Gastroesophageal sphincter (tissue), 3 donors: ENCODE results near the gene TMEM134.
"Not testable (repeated sequence)": the region's sequence is repeated elsewhere in the genome, so short reads cannot be mapped to it uniquely, and the experiment has no call there.

Experiments used
- EP300 ChIP-seq: sonication (generic); formaldehyde crosslinking; IDR thresholded peaks from one replicate; pipeline ENCODE4 v1.6.1; 2017; ENCODE audit warnings: antibody characterized with exemption, mild to moderate bottlenecking
- POLR2A ChIP-seq, 2 donors: fragments of 450-650 bp; IDR thresholded peaks; one replicate each; pipeline ENCODE4 v1.6.1; 2017; ENCODE audit warnings: antibody characterized with exemption in 2 of 2, mild to moderate bottlenecking in 2 of 2, moderate library complexity in 1 of 2
- TF ChIP-seq, protein P1 (sequence below), 4 experiments: fragments of 200-600 bp in 2 of 4; fragments of 450-650 bp in 2 of 4; sonication (generic) in 1 of 4; IDR thresholded peaks; one replicate each; pipeline ENCODE4 v1.5.1; 2017 to 2019; ENCODE audit warnings: antibody characterized with exemption in 4 of 4, mild to moderate bottlenecking in 2 of 4, moderate library complexity in 2 of 4

DNA sequence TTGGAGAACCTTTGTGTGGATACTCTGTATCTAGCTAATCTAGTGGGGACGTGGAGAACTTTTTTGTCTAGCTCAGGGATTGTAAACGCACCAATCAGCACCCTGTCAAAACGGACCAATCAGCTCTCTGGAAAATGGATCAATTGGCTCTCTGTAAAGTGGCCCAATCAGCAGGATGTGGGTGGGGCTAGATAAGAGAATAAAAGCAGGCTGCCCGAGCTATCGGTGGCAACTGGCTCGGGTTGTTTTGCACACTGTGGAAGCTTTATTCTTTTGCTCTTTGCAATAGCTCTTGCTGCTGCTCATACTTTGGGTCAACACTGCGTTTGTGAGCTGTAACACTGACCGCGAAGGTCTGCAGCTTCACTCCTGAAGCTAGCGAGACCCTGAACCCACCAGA, 7.6 kb upstream of the TMEM134 start:
- TF ChIP-seq, protein P1, sequence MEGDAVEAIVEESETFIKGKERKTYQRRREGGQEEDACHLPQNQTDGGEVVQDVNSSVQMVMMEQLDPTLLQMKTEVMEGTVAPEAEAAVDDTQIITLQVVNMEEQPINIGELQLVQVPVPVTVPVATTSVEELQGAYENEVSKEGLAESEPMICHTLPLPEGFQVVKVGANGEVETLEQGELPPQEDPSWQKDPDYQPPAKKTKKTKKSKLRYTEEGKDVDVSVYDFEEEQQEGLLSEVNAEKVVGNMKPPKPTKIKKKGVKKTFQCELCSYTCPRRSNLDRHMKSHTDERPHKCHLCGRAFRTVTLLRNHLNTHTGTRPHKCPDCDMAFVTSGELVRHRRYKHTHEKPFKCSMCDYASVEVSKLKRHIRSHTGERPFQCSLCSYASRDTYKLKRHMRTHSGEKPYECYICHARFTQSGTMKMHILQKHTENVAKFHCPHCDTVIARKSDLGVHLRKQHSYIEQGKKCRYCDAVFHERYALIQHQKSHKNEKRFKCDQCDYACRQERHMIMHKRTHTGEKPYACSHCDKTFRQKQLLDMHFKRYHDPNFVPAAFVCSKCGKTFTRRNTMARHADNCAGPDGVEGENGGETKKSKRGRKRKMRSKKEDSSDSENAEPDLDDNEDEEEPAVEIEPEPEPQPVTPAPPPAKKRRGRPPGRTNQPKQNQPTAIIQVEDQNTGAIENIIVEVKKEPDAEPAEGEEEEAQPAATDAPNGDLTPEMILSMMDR (IDR thresholded peaks at IDR 0.05) = not testable (repeated sequence)
- TF ChIP-seq POLR2A (IDR thresholded peaks at IDR 0.05); EP300: not testable (repeated sequence)
